HG03575 (cell line): ENCODE measurements around the gene RET.
A peak's percentile ranks its signal among the peaks of the same experiment; 100 is the strongest.

Experiments
- ATAC-seq: cut with Tn5 transposase; IDR thresholded peaks from one replicate; pipeline ENCODE4 v1.9.1; 2021; ENCODE audit not compliant: unreplicated experiment, insufficient number of reproducible peaks, low FRiP score; ENCODE audit errors: extremely low read depth

Gene RET

DNA sequence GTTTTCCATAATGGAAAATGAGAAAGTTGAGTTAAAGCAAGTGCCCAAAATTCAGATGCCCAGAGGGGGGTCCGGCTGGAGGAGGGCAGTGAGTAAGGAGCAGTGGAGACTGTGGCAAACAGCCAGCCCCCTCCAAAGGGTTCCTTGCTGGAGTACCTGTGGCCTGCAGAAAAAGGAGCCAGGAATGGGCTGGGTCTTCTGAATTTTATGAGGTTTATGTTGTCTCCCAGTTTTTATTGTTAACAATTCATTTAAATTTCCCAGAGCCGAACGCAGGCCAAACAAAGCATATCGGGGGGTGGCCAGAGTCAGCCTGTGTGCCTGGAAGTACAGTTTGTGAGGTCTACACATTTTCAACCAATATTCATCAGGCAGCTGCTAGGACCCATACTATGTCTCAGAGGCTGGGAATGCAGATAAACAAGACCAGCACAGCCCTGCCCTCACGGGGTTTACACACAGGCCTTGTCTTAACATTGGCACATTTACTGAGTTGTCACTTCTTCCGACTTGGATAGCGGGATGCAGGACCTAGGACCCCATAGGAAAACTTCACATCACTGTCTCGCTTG is 48.5 kb downstream of the RET start:
- ATAC-seq = no peak

GRCh38 chr10:43125881-43126731 is 49.2 kb downstream of the RET start:
- ATAC-seq = no peak

- ATAC-seq = no peak
Observed at GRCh38 chr10:43126759-43127424, 50.0 kb downstream of the RET start.

- no peak for ATAC-seq
Observed at GRCh38 chr10:43127442-43127841, 50.6 kb downstream of the RET start.

DNA sequence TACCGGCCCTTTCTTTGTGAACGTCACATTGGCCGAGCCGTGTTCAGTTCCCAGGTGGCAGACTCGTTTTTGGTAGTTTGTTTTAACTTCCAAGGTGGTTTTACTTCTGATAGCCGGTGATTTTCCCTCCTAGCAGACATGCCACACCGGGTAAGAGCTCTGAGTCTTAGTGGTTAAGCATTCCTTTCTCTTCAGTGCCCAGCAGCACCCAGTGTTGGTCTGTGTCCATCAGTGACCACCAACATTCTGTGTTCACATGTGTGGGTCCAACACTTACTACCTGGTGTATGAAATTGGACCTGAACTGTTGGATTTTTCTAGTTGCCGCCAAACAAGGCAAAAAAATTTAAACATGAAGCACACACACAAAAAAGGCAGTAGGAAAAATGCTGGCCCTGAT is 51.5 kb downstream of the RET start:
- ATAC-seq = no peak

- ATAC-seq = peak; percentile 73
Observed at GRCh38 chr10:43128958-43129706, 52.3 kb downstream of the RET start.

DNA sequence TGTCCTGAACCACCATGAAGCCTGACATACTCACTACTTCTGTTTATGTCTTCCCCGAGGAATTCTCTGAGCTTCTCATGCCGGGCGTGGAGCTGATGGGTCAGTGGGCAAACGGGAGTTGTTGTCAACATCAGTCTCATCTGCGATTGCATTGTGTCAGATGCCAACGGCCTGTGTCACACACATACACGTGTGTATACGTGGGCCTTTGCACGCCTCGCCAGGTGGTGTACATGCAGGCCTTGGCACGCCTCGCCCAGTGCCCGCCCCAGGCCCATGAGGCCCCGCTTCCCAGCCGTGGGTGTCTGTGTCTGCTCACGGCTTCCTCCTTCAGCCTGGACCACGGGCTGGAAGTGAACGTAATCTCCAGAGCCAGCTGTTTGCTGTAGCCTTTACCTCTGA is 53.9 kb downstream of the RET start:
- ATAC-seq = no peak

DNA sequence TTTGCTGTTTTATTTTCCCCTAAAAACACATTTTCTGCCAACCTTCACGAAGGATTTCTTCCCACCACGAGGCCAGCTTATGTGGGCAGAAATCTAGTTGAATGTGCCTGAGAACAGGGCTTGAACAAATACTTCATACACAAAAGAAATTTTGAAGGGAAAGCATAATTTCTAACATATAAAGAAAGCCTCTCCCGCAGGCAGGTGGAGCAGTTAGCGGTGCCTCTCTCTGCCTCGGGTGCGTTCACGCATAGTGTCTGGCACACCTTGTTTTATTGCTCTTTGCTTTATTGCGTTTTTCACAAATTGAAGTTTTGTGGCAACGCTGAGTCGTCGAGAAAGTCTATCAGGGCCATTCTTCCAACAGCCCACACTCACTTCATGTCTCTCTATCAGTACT is 54.4 kb downstream of the RET start:
- ATAC-seq = no peak

- no peak for ATAC-seq
Observed at GRCh38 chr10:43131906-43132305, 55.0 kb downstream of the RET start.

DNA sequence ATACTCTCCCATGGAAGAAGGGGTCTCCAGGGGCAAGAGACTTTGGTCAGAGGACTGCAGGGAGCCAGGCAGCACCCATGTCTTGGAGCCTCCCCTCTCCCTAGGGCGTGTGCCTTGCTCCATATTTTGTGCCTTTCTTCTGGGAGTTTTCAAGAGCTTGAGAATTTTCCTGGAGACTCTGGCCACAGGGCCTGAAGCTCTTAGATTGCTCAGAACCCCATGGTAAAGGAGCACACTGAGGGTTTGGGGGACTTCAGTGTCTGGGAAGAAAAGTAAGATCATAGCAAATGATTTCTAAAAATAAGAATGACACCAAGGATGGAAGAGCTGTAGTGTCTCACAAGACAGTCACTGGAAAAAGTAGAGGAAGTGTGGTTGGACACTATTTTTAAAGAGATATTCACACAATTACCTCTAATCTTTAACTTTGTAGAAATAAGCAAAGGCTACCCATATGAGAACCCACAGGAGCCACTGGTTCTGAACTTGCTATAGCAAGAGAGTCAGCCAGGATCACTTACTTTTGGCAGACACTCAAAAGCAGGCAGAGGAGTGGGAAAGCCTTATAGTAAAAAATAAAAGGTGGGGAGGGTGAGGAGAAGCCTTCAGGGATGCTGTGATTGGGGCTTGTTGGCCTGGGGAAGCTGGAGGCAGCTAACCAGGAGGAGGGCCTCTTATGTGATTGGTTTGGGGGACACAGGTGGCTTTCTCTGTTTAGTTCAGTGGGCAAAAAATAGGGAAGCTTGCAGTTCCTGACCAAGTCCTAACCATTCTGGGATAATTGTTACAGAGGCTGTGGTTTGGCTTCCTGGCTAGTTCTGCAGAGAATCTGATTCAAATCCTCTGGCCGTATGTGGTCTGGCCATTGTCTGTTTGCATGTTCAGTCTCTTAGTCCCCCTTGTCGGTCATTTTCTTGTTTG is 56.3 kb downstream of the RET start:
- ATAC-seq = no peak

GRCh38 chr10:43134126-43134905 is 57.4 kb downstream of the RET start:
- no peak for ATAC-seq

GRCh38 chr10:43135064-43135463 is 58.2 kb downstream of the RET start:
- no peak for ATAC-seq

DNA sequence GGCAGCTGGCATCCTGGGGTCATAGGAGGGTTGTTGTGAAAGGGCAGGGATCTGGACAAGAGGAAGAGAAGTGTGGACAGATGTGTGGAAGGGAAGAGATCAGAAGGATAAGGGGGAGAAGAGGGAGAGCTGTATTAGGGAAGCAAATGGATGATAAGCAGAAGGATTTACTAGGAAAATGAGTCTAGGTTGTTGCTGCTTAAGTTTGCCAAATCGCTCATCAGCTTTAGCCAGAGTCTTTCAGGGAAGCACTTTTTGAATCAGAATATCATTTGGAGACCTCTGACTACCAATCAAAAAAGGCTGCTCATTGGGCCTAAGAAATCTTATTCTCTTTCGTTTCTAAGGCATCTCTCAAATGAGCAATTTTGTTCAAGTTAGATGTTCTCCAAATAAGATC is 58.8 kb downstream of the RET start:
- no peak for ATAC-seq

- no peak for ATAC-seq
Observed at GRCh38 chr10:43136432-43136831, 59.6 kb downstream of the RET start.

GRCh38 chr10:43136995-43137716 is 60.3 kb downstream of the RET start:
- no peak for ATAC-seq

GRCh38 chr10:43137717-43138020 is 60.8 kb downstream of the RET start:
- no peak for ATAC-seq

DNA sequence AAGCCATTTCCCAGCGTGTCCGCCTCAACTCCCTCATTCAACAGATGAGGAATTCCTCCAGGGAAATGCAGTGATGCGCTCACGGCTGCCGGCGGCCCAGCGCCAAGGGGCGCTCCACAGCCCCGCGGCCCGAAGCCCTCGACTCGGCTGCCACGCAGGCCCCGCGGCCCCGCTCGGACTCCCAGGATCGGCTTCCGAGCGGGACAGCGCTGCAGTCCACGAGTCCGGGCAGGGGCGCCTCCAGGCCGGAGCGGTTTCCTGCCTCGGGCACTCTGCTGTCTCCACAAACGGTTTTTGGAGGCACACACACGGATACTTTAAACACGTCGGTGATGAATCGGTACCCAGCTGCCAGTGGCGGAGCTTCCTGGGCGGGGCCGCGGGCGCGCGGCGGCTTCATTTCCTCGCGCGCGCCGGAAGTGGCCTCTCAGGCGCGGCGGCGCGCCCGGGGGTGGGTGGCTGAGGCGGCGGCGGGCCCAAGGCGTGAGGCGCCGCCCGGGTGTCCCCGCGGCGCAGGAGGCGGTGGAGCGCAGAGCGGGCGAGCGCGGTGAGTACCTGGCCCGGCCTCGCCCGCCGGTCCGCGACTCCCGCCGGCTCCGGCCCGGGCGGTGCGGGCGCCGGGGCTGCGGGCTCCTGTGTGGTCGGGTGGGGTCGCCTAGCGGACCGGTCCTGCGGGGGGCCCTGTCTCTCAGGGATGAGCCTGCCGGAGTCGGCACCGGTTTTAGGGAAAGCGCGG is 61.3 kb downstream of the RET start, which contains the start of gene CSGALNACT2:
Gene CSGALNACT2 (plus strand): TSS at position 425 of the 736 bp plus-strand sequence. CDS start 16,705 bp downstream, outside the sequence.
- no peak for ATAC-seq
